ENCODE measurements around the gene PPP2R2C.
A peak's percentile ranks its signal among the peaks of the same experiment; 100 is the strongest.

Gene PPP2R2C

GRCh38 chr4:6313216-6313615 is 159.2 kb downstream of the PPP2R2C start:
- no peak for DNase-seq (ENCODE audit: extremely low read depth in 1 of 2, low read depth in 1 of 2)

GRCh38 chr4:6309777-6310176 is 162.6 kb downstream of the PPP2R2C start:
- DNase-seq (ENCODE audit: extremely low read depth in 1 of 2, low read depth in 1 of 2) = no peak

GRCh38 chr4:6308899-6309643 is 163.3 kb downstream of the PPP2R2C start:
- DNase-seq (ENCODE audit: extremely low read depth in 1 of 2, low read depth in 1 of 2) = peak in 1 of 2 donors; percentile 5

- DNase-seq (ENCODE audit: extremely low read depth in 1 of 2, low read depth in 1 of 2) = no peak
Measured at GRCh38 chr4:6307891-6308290, 164.5 kb downstream of the PPP2R2C start.

- DNase-seq (ENCODE audit: extremely low read depth in 1 of 2, low read depth in 1 of 2) = no peak
Measured at GRCh38 chr4:6307230-6307629, 165.2 kb downstream of the PPP2R2C start.

GRCh38 chr4:6306299-6306698 is 166.1 kb downstream of the PPP2R2C start:
- no peak for DNase-seq (ENCODE audit: extremely low read depth in 1 of 2, low read depth in 1 of 2)

GRCh38 chr4:6303943-6304342 is 168.5 kb downstream of the PPP2R2C start:
- no peak for DNase-seq (ENCODE audit: extremely low read depth in 1 of 2, low read depth in 1 of 2)

- DNase-seq (ENCODE audit: extremely low read depth in 1 of 2, low read depth in 1 of 2) = no peak
Measured at GRCh38 chr4:6302869-6303268, 169.5 kb downstream of the PPP2R2C start.

GRCh38 chr4:6301732-6302442 is 170.5 kb downstream of the PPP2R2C start:
- no peak for DNase-seq (ENCODE audit: extremely low read depth in 1 of 2, low read depth in 1 of 2)

GRCh38 chr4:6301051-6301731 is 171.2 kb downstream of the PPP2R2C start:
- DNase-seq (ENCODE audit: extremely low read depth in 1 of 2, low read depth in 1 of 2) = no peak

- DNase-seq (ENCODE audit: extremely low read depth in 1 of 2, low read depth in 1 of 2) = no peak
Measured at GRCh38 chr4:6300359-6300758, 172.1 kb downstream of the PPP2R2C start.

GRCh38 chr4:6299875-6300274 is 172.5 kb downstream of the PPP2R2C start:
- DNase-seq (ENCODE audit: extremely low read depth in 1 of 2, low read depth in 1 of 2) = no peak

GRCh38 chr4:6298852-6299251 is 173.6 kb downstream of the PPP2R2C start:
- DNase-seq (ENCODE audit: extremely low read depth in 1 of 2, low read depth in 1 of 2) = no peak

- no peak for DNase-seq (ENCODE audit: extremely low read depth in 1 of 2, low read depth in 1 of 2)
Measured at GRCh38 chr4:6298035-6298434, 174.4 kb downstream of the PPP2R2C start.

GRCh38 chr4:6297266-6297815 is 175.1 kb downstream of the PPP2R2C start:
- no peak for DNase-seq (ENCODE audit: extremely low read depth in 1 of 2, low read depth in 1 of 2)

GRCh38 chr4:6296026-6296425 is 176.4 kb downstream of the PPP2R2C start:
- no peak for DNase-seq (ENCODE audit: extremely low read depth in 1 of 2, low read depth in 1 of 2)

GRCh38 chr4:6295495-6295894 is 176.9 kb downstream of the PPP2R2C start:
- no peak for DNase-seq (ENCODE audit: extremely low read depth in 1 of 2, low read depth in 1 of 2)

- no peak for DNase-seq (ENCODE audit: extremely low read depth in 1 of 2, low read depth in 1 of 2)
Measured at GRCh38 chr4:6294705-6295421, 177.6 kb downstream of the PPP2R2C start.

GRCh38 chr4:6293661-6294060 is 178.8 kb downstream of the PPP2R2C start:
- no peak for DNase-seq (ENCODE audit: extremely low read depth in 1 of 2, low read depth in 1 of 2)

- DNase-seq (ENCODE audit: extremely low read depth in 1 of 2, low read depth in 1 of 2) = no peak
Measured at GRCh38 chr4:6293097-6293445, 179.3 kb downstream of the PPP2R2C start.
